HepG2 (cell line): ENCODE data around the gene STUB1. TPM values are rescaled to one million over a fixed set of nuclear protein-coding genes. Genes with fewer than 3 reads are reported as not detected.
A peak's percentile ranks its signal among the peaks of the same experiment; 100 is the strongest.

ENCODE experiments used
- GABPB1 ChIP-seq: IDR thresholded peaks from 2 replicates; pipeline ENCODE4 v1.6.1; 2016; ENCODE audit warnings: mild to moderate bottlenecking, missing genetic modification reagents, moderate library complexity, missing compliant biosample characterization
- HNRNPLL ChIP-seq: fragments of 200-400 bp; formaldehyde crosslinking; IDR thresholded peaks from 2 replicates; pipeline ENCODE4 v1.6.1; 2017; ENCODE audit warnings: mild to moderate bottlenecking, low read depth, low read length; ENCODE audit not compliant: poor library complexity, severe bottlenecking
- KLF15 ChIP-seq: sonication (generic); formaldehyde crosslinking; IDR thresholded peaks from 2 replicates; pipeline ENCODE4 v1.8.1; 2023; ENCODE audit warnings: borderline replicate concordance, mild to moderate bottlenecking, inconsistent platforms, missing genetic modification reagents, mixed read lengths
- POLR2A ChIP-seq, 2 experiments: IDR thresholded peaks; 2 replicates each; pipeline ENCODE4 v1.6.1; 2011; ENCODE audit warnings: low read depth in 2 of 2, low read length in 2 of 2, mild to moderate bottlenecking in 1 of 2, moderate library complexity in 1 of 2; ENCODE audit not compliant: insufficient read depth in 1 of 2
- SMAD3 ChIP-seq: sonication (generic); formaldehyde crosslinking; IDR thresholded peaks from 2 replicates; pipeline ENCODE4 v1.4.0; 2020; ENCODE audit warnings: missing genetic modification reagents
- TBL1XR1 ChIP-seq: fragments of 150-350 bp; IDR thresholded peaks from 2 replicates; pipeline ENCODE4 v1.6.1; 2014; ENCODE audit warnings: borderline replicate concordance, low read length; ENCODE audit not compliant: partially characterized antibody
- TBX2 ChIP-seq: sonication (generic); formaldehyde crosslinking; IDR thresholded peaks from 2 replicates; pipeline ENCODE4 v1.5.0; 2020; ENCODE audit warnings: missing genetic modification reagents, mild to moderate bottlenecking, borderline replicate concordance
- TEAD3 ChIP-seq: optimal IDR thresholded peaks from 2 replicates; pipeline ENCODE3; 2016; ENCODE audit warnings: borderline replicate concordance
- ZC3H4 ChIP-seq: sonication (generic); formaldehyde crosslinking; IDR thresholded peaks from 2 replicates; pipeline ENCODE4 v1.4.0; 2020; ENCODE audit warnings: missing genetic modification reagents, borderline replicate concordance
- ZNF616 ChIP-seq: sonication (generic); formaldehyde crosslinking; IDR thresholded peaks from 2 replicates; pipeline ENCODE4 v1.5.0; 2020; ENCODE audit warnings: low read depth, mild to moderate bottlenecking, missing genetic modification reagents
- ZNF746 ChIP-seq: sonication (generic); formaldehyde crosslinking; IDR thresholded peaks from 2 replicates; pipeline ENCODE4 v1.8.0; 2022; ENCODE audit warnings: mild to moderate bottlenecking, missing genetic modification reagents
- polyA plus RNA-seq, 8 experiments: library from polyadenylated mRNA; depleted of rRNA in 3 of 8; stranded (reverse) in 7 of 8; unstranded in 1 of 8; fragments of >200 nt; fragmentation: Illumina TruSeq in 4 of 8; extraction: Trizol in 4 of 8; gene quantifications; 2 replicates each; pipeline versions ENCODE4 v1.2.1 to v1.2.3, GENCODE V29; 2011 to 2016; ENCODE audit warnings: low read depth in 4 of 8, missing spikeins in 1 of 8, mixed read lengths in 1 of 8; ENCODE audit not compliant: insufficient read depth in 1 of 8
- total RNA-seq, 5 experiments: library from RNA; depleted of rRNA; stranded (reverse); fragments of >200 nt; fragmentation: Illumina TruSeq; extraction: Trizol; gene quantifications; 2 replicates each; pipeline ENCODE4 v1.2.3, GENCODE V29; 2016; ENCODE audit warnings: low read depth in 1 of 5
- TF ChIP-seq, protein P1 (sequence below): sonication (generic); formaldehyde crosslinking; IDR thresholded peaks from 2 replicates; pipeline ENCODE4 v1.9.0; 2021; ENCODE audit warnings: missing genetic modification reagents, borderline replicate concordance
- TF ChIP-seq, protein P2 (sequence below): sonication (generic); formaldehyde crosslinking; IDR thresholded peaks from 2 replicates; pipeline ENCODE4 v1.4.0; 2020; ENCODE audit warnings: missing genetic modification reagents
- TF ChIP-seq, protein P3 (sequence below): sonication (generic); formaldehyde crosslinking; conservative IDR thresholded peaks from 2 replicates; pipeline ENCODE4 v1.4.0; 2020; ENCODE audit warnings: missing genetic modification reagents
- TF ChIP-seq, protein P4 (sequence below): sonication (generic); formaldehyde crosslinking; IDR thresholded peaks from 2 replicates; pipeline ENCODE4 v1.5.0; 2020; ENCODE audit warnings: mild to moderate bottlenecking, missing genetic modification reagents
- TF ChIP-seq, protein P5 (sequence below): sonication (generic); formaldehyde crosslinking; IDR thresholded peaks from 2 replicates; pipeline ENCODE4 v1.5.1; 2020; ENCODE audit warnings: missing genetic modification reagents, mild to moderate bottlenecking, borderline replicate concordance
- TF ChIP-seq, protein P6 (sequence below): sonication (generic); formaldehyde crosslinking; IDR thresholded peaks from 2 replicates; pipeline ENCODE4 v1.8.1; 2023; ENCODE audit warnings: missing genetic modification reagents, mild to moderate bottlenecking, borderline replicate concordance

Gene STUB1
- total and polyA plus RNA-seq, 2 of the 13 experiments (the other 11 are each of a cell fraction or from before 2014, with no cell fraction given): 52.9 to 78.2 TPM

- TF ChIP-seq, protein P1, sequence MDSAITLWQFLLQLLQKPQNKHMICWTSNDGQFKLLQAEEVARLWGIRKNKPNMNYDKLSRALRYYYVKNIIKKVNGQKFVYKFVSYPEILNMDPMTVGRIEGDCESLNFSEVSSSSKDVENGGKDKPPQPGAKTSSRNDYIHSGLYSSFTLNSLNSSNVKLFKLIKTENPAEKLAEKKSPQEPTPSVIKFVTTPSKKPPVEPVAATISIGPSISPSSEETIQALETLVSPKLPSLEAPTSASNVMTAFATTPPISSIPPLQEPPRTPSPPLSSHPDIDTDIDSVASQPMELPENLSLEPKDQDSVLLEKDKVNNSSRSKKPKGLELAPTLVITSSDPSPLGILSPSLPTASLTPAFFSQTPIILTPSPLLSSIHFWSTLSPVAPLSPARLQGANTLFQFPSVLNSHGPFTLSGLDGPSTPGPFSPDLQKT (CRISPR knock-in tag): no peak; the same call in 1 of the 2 replicates
- TF ChIP-seq ZC3H4 (CRISPR knock-in tag) (no peak), GABPB1 (CRISPR knock-in tag) (peak; percentile 95), ZNF616 (peak; percentile 86; the same call in 1 of the 2 replicates), POLR2A (IDR thresholded peaks at IDR 0.05; ENCODE audit: insufficient read depth in 1 of 2, low read depth in 2 of 2, low read length in 2 of 2) (peak in 1 of 2 experiments; percentile 89; a peak in 3 of 4 replicates), TBX2 (CRISPR knock-in tag) (peak; percentile 21; the same call in 1 of the 2 replicates), SMAD3 (no peak), ZNF746 (CRISPR knock-in tag) (peak; percentile 82; the same call in 1 of the 2 replicates), TEAD3 (CRISPR knock-in tag) (no peak), HNRNPLL (peak; percentile 53), TBL1XR1 (peak; percentile 29), KLF15 (CRISPR knock-in tag) (no peak)
- TF ChIP-seq, protein P2, sequence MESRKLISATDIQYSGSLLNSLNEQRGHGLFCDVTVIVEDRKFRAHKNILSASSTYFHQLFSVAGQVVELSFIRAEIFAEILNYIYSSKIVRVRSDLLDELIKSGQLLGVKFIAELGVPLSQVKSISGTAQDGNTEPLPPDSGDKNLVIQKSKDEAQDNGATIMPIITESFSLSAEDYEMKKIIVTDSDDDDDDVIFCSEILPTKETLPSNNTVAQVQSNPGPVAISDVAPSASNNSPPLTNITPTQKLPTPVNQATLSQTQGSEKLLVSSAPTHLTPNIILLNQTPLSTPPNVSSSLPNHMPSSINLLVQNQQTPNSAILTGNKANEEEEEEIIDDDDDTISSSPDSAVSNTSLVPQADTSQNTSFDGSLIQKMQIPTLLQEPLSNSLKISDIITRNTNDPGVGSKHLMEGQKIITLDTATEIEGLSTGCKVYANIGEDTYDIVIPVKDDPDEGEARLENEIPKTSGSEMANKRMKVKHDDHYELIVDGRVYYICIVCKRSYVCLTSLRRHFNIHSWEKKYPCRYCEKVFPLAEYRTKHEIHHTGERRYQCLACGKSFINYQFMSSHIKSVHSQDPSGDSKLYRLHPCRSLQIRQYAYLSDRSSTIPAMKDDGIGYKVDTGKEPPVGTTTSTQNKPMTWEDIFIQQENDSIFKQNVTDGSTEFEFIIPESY (CRISPR knock-in tag): peak; percentile 76
- TF ChIP-seq, protein P3, sequence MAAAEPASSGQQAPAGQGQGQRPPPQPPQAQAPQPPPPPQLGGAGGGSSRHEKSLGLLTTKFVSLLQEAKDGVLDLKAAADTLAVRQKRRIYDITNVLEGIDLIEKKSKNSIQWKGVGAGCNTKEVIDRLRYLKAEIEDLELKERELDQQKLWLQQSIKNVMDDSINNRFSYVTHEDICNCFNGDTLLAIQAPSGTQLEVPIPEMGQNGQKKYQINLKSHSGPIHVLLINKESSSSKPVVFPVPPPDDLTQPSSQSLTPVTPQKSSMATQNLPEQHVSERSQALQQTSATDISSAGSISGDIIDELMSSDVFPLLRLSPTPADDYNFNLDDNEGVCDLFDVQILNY (CRISPR knock-in tag): 0 out of 2 replicates have a peak, but pooled peaks have one; percentile 13
- TF ChIP-seq, protein P4, sequence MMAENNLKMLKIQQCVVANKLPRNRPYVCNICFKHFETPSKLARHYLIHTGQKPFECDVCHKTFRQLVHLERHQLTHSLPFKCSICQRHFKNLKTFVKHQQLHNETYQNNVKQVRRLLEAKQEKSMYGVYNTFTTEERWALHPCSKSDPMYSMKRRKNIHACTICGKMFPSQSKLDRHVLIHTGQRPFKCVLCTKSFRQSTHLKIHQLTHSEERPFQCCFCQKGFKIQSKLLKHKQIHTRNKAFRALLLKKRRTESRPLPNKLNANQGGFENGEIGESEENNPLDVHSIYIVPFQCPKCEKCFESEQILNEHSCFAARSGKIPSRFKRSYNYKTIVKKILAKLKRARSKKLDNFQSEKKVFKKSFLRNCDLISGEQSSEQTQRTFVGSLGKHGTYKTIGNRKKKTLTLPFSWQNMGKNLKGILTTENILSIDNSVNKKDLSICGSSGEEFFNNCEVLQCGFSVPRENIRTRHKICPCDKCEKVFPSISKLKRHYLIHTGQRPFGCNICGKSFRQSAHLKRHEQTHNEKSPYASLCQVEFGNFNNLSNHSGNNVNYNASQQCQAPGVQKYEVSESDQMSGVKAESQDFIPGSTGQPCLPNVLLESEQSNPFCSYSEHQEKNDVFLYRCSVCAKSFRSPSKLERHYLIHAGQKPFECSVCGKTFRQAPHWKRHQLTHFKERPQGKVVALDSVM (CRISPR knock-in tag): no peak; the same call in 1 of the 2 replicates
- TF ChIP-seq, protein P5, sequence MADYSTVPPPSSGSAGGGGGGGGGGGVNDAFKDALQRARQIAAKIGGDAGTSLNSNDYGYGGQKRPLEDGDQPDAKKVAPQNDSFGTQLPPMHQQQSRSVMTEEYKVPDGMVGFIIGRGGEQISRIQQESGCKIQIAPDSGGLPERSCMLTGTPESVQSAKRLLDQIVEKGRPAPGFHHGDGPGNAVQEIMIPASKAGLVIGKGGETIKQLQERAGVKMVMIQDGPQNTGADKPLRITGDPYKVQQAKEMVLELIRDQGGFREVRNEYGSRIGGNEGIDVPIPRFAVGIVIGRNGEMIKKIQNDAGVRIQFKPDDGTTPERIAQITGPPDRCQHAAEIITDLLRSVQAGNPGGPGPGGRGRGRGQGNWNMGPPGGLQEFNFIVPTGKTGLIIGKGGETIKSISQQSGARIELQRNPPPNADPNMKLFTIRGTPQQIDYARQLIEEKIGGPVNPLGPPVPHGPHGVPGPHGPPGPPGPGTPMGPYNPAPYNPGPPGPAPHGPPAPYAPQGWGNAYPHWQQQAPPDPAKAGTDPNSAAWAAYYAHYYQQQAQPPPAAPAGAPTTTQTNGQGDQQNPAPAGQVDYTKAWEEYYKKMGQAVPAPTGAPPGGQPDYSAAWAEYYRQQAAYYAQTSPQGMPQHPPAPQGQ: peak; percentile 98
- TF ChIP-seq, protein P6, sequence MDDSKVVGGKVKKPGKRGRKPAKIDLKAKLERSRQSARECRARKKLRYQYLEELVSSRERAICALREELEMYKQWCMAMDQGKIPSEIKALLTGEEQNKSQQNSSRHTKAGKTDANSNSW (CRISPR knock-in tag): 0 out of 2 replicates have a peak, but pooled peaks have one; percentile 49
These were observed 12.3 kb upstream of the STUB1 start, which contains the start of gene RHOT2 (continued) for GRCh38 chr16:667780-668518.
